T-helper 1 cell (primary cell): ENCODE measurements around the gene CPEB1.

ENCODE experiments used
- DNase-seq, 5 donors: peaks; one replicate each; pipeline ENCODE4 v3.0.0-alpha.2; 2012 to 2020

Gene CPEB1

DNA sequence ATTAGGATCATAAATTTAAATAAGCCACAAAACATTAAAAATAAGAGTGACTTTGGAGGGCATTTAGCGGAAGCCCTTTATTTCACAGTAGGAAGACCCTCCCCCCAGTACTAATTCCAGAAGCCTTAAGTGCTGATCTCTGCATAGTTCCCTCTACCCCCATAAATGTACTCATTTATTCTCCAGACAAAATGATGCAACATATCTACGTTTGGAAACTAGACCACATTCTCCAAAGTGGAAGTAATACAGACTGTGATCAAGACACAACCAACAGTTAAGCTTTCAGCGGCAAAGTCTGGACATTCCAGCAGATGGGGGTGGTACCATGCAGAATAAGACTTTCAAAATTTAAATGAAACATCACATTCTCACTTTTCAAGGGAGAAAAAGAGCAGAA, 62.1 kb downstream of the CPEB1 start:
- DNase-seq, result no peak

DNA sequence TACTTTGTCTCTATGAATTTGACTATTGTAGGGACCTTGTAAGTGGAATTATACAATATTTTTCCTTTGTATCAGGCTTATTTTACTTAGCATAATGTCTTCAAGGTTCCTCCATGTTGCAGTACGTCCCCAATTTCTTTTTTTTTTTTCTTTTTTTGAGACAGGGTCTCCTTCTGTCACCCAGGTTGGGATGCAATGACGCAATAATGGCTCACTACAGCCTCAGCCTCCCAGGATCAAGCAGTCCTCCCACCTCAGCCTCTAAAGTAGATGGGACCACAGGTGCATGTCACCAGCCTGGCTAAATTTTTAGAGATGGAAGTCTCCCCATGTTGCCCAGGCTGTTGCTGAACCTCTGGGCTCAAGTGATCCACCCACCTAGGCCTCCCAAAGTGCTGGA, 66.5 kb downstream of the CPEB1 start:
- no peak for DNase-seq

DNA sequence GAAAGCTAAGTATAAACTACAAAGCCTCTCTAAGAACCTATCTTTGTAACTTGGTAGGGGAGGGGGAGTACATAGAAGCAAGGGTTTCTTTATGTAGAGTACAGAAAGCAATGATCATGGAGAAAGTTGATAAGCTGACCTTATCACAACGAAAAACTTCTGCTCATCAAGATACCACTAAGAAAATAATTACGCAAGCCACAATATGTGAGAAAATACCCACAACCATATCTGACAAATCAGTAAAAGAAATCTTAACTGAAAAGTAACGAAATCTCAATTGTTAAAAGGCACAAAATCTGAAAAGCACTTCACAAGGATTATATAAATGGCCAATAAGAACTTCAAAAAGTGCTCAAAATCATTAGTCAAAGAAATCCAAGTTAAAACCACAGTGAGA, 71.8 kb downstream of the CPEB1 start:
- DNase-seq, result no peak

- DNase-seq, result no peak
Measured at GRCh38 chr15:82572986-82573385, 74.2 kb downstream of the CPEB1 start.

GRCh38 chr15:82572311-82572710, 74.9 kb downstream of the CPEB1 start:
- DNase-seq, result no peak

DNA sequence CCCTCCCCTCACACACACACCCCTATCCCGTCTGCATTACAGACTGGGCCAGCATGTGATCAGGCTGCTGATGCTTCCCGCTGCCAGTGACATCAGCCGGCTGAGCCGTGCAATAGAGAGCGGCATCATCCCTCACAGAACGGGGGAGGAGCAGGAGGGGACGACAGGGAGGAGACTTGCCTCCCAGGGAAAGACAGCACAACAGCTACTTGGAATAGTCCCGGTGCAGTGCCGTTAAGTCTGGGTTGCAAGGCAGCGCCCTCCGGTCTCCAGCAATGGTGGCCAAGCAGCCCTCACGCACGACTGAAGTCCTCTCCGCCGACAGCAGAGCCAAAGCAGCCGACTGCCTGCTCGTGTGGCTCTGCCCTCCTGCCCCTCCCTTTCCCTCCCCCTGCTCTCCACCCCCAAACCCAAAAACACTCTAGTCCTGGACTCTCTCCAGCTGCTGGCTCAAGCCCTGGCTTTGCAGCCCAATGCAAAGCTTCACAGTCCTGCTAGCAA, 75.4 kb downstream of the CPEB1 start:
- no peak for DNase-seq

DNA sequence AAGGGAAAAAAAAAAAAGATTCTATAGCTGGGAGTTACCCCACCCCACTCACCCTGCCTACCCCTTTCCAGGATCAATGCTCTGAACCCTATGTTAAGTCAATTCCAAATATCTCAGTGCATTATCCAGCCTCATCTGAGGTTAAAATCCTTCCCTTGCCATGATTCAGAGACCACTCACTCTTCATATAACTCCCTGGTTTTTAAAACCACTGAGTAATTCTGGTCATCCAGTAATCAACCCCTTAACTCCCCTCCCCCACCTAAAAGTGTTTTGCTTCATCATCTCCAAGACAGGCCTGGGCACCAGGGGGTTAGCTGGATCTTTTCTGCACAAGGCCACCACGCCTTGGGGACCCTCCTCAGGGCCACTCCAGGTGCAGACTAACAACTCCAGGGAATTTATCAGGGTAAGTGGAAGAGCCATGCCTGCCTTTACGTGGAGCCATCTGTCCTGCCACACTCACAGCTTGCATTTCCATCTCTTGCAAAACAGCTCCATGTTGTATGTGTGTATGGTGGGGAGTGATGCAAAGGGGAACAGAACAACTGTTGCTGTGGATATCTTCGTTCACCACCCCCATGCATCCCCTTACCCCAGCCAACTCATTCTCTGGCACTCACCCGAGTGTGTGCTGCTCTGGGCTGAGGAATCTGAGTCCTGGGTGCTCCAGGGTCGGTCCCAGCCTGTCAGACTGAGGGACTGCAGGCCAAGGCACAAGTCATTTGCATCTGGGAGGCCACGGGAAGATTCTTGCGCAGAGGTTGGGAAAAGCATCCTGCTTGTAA, 76.2 kb downstream of the CPEB1 start:
- DNase-seq, result no peak

GRCh38 chr15:82569834-82570233, 77.3 kb downstream of the CPEB1 start:
- no peak for DNase-seq

- DNase-seq, result no peak
Measured at GRCh38 chr15:82568986-82569385, 78.2 kb downstream of the CPEB1 start.

- no peak for DNase-seq
Measured at GRCh38 chr15:82567661-82568060, 79.5 kb downstream of the CPEB1 start.

- DNase-seq, result no peak
Measured at GRCh38 chr15:82566690-82567089, 80.5 kb downstream of the CPEB1 start.

DNA sequence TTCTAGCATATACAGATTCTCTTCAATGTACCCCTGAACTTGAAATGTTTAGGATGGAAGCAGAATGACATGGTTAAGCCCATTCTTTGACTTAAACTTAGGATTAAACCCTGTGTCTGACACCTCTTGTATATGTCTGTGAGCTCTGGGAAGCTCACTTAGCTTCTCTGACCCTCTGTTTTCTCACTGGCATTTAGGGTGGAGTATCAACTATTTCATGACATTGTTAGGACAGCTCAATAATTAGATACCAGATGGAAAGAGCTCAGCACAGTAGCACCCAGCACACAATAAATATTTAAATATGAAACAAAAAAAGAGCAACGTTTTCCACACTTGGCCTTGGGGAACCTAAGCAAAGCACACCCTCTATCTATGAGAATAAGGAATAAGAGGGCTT, 88.7 kb downstream of the CPEB1 start:
- DNase-seq, result no peak

DNA sequence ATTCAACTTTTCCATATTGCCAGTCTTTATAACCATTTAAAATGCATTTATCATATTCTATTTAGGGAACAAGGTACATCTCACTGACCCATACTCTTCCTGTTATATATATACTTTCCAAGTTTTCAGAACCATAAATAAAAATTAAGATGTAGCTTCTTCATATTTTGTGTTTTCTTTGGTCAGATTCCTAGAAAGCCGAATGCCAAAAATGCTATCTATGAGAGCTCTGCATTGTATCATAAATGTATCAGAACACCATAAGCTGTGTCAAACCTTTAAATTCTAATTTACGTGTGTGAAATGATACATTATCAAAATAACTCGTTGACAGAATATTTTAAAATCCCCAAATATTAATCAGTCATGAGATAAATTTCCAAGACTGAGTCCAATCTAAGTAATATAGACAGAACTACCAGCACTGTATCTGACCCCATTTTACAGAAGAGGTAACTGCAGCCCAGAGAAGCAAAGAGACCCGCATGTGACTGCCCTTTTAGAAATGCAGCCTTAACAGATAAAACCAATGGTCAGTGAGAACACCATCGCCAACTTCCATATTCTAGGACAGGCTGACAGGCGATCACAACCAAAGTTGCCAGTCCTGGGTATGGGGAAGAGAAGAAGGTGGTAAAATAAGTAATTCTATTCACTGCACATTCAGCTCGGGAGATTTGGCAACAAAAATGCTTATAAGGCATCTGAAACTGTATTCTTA, 90.7 kb downstream of the CPEB1 start:
- no peak for DNase-seq

DNA sequence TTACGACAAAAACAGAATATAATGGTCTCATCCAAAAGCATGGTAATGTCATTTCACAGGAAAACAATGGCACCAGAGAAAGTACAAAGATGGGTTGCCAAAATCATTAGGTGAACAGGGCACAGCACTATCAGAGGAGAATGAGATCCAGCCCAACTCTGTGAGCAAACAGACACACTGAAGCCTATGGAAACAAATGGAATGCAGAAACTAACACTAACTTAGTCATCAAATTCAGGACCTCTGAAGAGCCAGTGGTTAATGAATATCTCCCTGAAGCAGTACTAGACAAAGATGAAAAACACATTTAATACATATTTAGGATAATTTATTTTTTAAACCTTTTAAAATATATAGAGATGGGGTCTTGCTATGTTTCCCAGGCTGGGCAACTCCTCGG, 92.3 kb downstream of the CPEB1 start:
- no peak for DNase-seq

DNA sequence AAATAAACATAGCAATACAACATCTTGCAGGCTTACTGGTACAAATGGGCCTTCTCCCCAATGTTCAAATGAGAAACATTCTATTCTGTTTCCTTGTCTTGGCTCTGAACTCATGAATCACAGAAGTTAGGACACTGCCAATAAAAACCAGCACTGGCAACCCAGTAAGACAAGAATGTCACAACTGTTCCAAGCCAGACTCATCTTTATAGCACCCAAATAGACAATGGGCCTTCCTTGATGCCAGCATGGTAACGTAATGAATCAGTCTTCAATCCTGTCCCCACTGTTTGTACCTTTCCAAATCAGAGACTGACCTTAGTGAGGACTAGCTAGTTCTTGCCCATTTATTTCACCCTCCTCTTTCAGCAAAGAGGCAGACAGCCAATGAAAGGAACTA, 92.8 kb downstream of the CPEB1 start:
- no peak for DNase-seq

DNA sequence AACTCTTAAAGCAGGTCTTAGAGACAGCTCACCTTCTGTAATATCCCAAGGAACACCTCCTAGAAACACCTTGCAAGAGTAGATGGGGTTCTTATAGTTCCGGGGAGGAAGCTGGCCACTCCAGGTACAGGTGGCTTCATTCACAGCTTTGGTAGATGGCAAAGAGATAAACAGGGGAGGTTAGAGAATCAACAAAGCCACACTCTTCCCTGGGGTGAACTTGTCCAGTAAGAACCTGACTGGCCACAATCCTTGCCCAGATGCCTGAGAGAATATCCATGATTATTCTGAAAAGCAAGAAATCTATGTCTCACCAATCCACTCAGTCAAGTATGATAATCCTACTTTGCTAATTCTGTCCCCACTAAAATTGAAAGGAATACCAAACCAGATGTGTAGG, 93.3 kb downstream of the CPEB1 start:
- DNase-seq, result no peak

GRCh38 chr15:82552861-82553260, 94.3 kb downstream of the CPEB1 start:
- DNase-seq, result no peak

- no peak for DNase-seq
Measured at GRCh38 chr15:82551646-82552247, 95.4 kb downstream of the CPEB1 start.

DNA sequence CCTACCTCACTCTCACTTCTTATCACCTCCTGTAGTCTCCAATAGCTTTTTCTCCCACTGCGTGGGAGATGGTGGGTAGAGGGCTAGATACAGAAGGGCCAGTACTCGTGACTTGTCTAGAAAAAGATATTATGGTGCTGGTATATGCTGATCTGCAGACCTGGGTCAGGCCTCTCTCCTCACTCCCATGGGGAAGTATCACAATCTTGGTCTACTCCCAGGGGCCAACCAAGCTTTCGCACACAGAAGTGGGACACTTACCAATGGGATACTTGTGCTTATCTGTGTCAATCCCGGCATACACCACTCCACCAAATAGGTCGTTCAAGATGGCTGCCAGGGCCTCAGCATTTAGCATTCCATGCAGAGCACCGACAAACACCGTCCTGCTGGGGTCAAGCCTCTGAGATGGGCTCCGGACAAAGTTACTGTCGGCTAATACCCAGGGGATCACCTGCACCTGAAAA, 97.9 kb downstream of the CPEB1 start:
- no peak for DNase-seq

- no peak for DNase-seq
Measured at GRCh38 chr15:82548700-82549099, 98.5 kb downstream of the CPEB1 start.

GRCh38 chr15:82545478-82545877, 101.7 kb downstream of the CPEB1 start:
- no peak for DNase-seq

DNA sequence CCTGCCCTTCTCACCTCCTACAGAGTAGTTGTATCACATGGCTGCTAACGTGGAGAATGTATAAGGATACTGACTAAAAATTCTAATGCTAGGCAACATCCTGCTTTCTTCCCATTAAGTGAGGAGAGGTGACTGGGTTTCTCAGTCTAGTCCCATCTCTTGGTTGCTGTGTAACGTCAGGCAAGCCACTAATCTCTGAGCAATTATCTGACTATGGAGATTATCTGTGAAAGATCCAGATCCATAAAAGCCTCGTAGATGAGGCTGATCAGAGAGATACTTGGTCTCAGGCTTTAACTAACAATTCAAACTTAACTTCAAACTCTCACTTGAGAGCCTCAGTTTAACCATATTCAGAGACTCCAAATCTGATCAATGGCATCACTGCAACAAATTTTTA, 102.2 kb downstream of the CPEB1 start:
- DNase-seq, result no peak

DNA sequence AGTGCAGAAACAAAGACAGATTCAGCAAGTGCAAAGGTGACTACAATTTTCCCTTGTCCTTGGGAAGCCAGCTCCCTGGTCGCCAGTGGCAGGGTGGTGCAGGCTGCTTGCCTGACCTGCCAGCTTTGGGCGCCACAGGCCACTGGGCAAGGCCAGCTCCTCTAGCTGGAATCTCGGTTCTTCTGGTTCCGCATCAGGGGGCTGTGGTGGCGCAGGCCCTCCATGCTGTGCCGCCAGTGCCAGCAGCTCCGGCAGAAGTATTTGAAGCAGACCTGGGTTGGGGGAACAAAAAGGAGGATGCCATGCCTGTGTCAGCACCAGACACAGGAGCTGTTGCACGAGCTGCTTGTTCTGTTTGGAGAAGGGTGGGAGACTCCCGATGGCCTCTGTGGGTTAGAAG, 102.7 kb downstream of the CPEB1 start:
- DNase-seq, result no peak

- DNase-seq, result no peak
Measured at GRCh38 chr15:82543160-82543559, 104.0 kb downstream of the CPEB1 start.
